Adrenal gland (tissue), 12 donors: ENCODE measurements around the gene VWC2L. TPM values are rescaled to one million over a fixed set of nuclear protein-coding genes. Genes with fewer than 3 reads are reported as not detected.

Experiments used
- DNase-seq, 7 donors: peaks; one replicate each; pipeline ENCODE4 v3.0.0-alpha.2; 2019 to 2020
- H3K27ac ChIP-seq, 5 donors: fragments of 200-600 bp; sonication (generic) in 4 of 5; 1 replicate in 3 of 5; 2 replicates in 2 of 5; pipeline versions ENCODE4 v1.5.1 to v1.8.0; 2016 to 2020; ENCODE audit warnings: mild to moderate bottlenecking in 1 of 5
- H3K27me3 ChIP-seq: fragments of 200-600 bp; 2 replicates; pipeline ENCODE4 v1.8.0; 2021
- H3K36me3 ChIP-seq, 2 donors: fragments of 200-600 bp; replicated peaks in 1 of 2; 1 replicate in 1 of 2; 2 replicates in 1 of 2; pipeline versions ENCODE4 v1.5.1 to v1.8.0; 2018 to 2022
- H3K4me1 ChIP-seq, 2 donors: fragments of 200-600 bp; replicated peaks in 1 of 2; 1 replicate in 1 of 2; 2 replicates in 1 of 2; pipeline versions ENCODE4 v1.5.1 to v1.8.0; 2018 to 2021
- H3K4me3 ChIP-seq, 4 donors: fragments of 200-600 bp; sonication (generic) in 3 of 4; one replicate each; pipeline ENCODE4 v1.5.1; 2016 to 2018
- H3K9me3 ChIP-seq, 3 donors: fragments of 200-600 bp; sonication (generic) in 1 of 3; replicated peaks in 1 of 3; 1 replicate in 2 of 3; 2 replicates in 1 of 3; pipeline versions ENCODE4 v1.5.1 to v1.8.0; 2016 to 2021
- CTCF ChIP-seq, 6 experiments: fragments of 450-650 bp in 4 of 6; fragments of 200-600 bp in 2 of 6; sonication (generic) in 1 of 6; IDR thresholded peaks; 1 replicate in 5 of 6; 2 replicates in 1 of 6; pipeline versions ENCODE4 v1.5.1 to v1.8.0; 2016 to 2021; ENCODE audit warnings: antibody characterized with exemption in 6 of 6, mild to moderate bottlenecking in 2 of 6, moderate library complexity in 1 of 6
- POLR2A ChIP-seq, 2 donors: fragments of 450-650 bp; IDR thresholded peaks; one replicate each; pipeline ENCODE4 v1.6.1; 2017; ENCODE audit warnings: antibody characterized with exemption in 2 of 2, mild to moderate bottlenecking in 2 of 2, moderate library complexity in 1 of 2
- WGBS, 4 donors: extraction: QIAGEN DNeasy Blood & Tissue Kit in 2 of 4; methylation state at CpG; one replicate each; pipeline versions ENCODE4 v1.1.5 to v1.1.7; 2013 to 2017; 5-methylcytosine and 5-hydroxymethylcytosine counted together
- intact Hi-C, 2 donors: fragments of 100-400 bp; cut with DNase I; formaldehyde crosslinking; loops; one replicate each; pipeline versions ENCODE4 v1.14.1 to v1.15.0; 2022 to 2023
- polyA plus RNA-seq, 3 donors: library from polyadenylated mRNA; stranded (reverse); fragments of 200-250 nt in 2 of 3; fragments of 350-450 nt in 1 of 3; fragmentation: Illumina TruSeq in 1 of 3; extraction: RNeasy Lipid Tissue Mini Kit (QIAGEN cat#74804) in 1 of 3; gene quantifications; one replicate each; pipeline ENCODE4 v1.2.3, GENCODE V29; 2013 to 2014
- total RNA-seq, 9 donors: library from RNA; depleted of rRNA in 4 of 9; stranded (reverse); fragments of >200 nt in 4 of 9; fragments of 120-200 nt in 1 of 9; fragmentation: NEBNext Ultra II Directional in 1 of 9; extraction: Animal tissue kit (Norgen Biotek cat#: 25700) in 1 of 9; gene quantifications; one replicate each; pipeline versions ENCODE4 v1.1.0 to v1.2.4, GENCODE V29; 2013 to 2023
- donor health status: healthy with polysubstance abuse.
- donor health status: Bipolar disorder and iron deficiency.
- donor health status: DM: yes; HTN: yes; CAD: no.
- donor health status: DM: no; HTN: no; CAD: no.
- donor health status: DM: no; HTN: no; CAD: no.
- donor health status: DM: yes; HTN: yes; CAD: no.

The VWC2L gene
- total and polyA plus RNA-seq, 12 donors: 0.06 to 0.28 TPM; not detected in 10

GRCh38 chr2:214393796-214394195, 17.1 kb upstream of the VWC2L start:
- Histone ChIP-seq H3K36me3 (no peaks in the 10 kb centered on the region), H3K27ac (no peak overlapping the region), H3K4me1 (no peaks in the 10 kb centered on the region), H3K27me3 (no peaks in the 10 kb centered on the region), H3K9me3 (no peaks in the 10 kb centered on the region), H3K4me3 (no peak overlapping the region)
- DNase-seq: no peak
- no peak for TF ChIP-seq POLR2A (IDR thresholded peaks at IDR 0.05)
- no peak for TF ChIP-seq CTCF (IDR thresholded peaks at IDR 0.05)
- intact Hi-C loops: no loop called here

- Histone ChIP-seq H3K9me3 (no peaks in the 10 kb centered on the region), H3K4me3 (no peak overlapping the region), H3K27me3 (no peaks in the 10 kb centered on the region), H3K27ac (no peak overlapping the region), H3K4me1 (no peaks in the 10 kb centered on the region), H3K36me3 (no peaks in the 10 kb centered on the region)
- 71 to 84% (median 76%) methylated on average over 1 of the region's 1 CpG for WGBS, 4 donors
- intact Hi-C loops: no loop called here
- TF ChIP-seq POLR2A (IDR thresholded peaks at IDR 0.05): no peak
- TF ChIP-seq CTCF (IDR thresholded peaks at IDR 0.05): no peak
- DNase-seq: no peak
Measured at GRCh38 chr2:214395040-214395439, 15.8 kb upstream of the VWC2L start.

- 64 to 66% (median 64%) methylated on average over 2 of the region's 2 CpGs for WGBS, 4 donors
- DNase-seq: no peak
- H3K27ac ChIP-seq: no peak overlapping the region
- no peaks in the 10 kb centered on the region for H3K9me3 ChIP-seq
- no peaks in the 10 kb centered on the region for H3K27me3 ChIP-seq
- no peak overlapping the region for H3K4me3 ChIP-seq
- intact Hi-C loops: no loop called here
- TF ChIP-seq POLR2A (IDR thresholded peaks at IDR 0.05) (no peak), CTCF (IDR thresholded peaks at IDR 0.05) (no peak)
- H3K4me1 ChIP-seq: no peaks in the 10 kb centered on the region
- H3K36me3 ChIP-seq: no peaks in the 10 kb centered on the region
Measured at GRCh38 chr2:214401580-214401979, 9.3 kb upstream of the VWC2L start.

- no peaks in the 10 kb centered on the region for H3K27me3 ChIP-seq
- 32 to 53% (median 37%) methylated on average over 10 to 13 of the region's 13 CpGs for WGBS, 4 donors
- no peaks in the 10 kb centered on the region for H3K4me1 ChIP-seq
- intact Hi-C loops: no loop called here
- H3K9me3 ChIP-seq: no peaks in the 10 kb centered on the region
- no peak overlapping the region for H3K4me3 ChIP-seq
- no peak overlapping the region for H3K27ac ChIP-seq
- TF ChIP-seq POLR2A (IDR thresholded peaks at IDR 0.05) (no peak), CTCF (IDR thresholded peaks at IDR 0.05) (no peak)
- no peaks in the 10 kb centered on the region for H3K36me3 ChIP-seq
- no peak for DNase-seq
Measured at GRCh38 chr2:214410128-214410775, 602 bp upstream of the VWC2L start.
